Measurements from ENCODE around the gene CFAP77.

Gene CFAP77

GRCh38 chr9:132605387-132605786 is 195.4 kb downstream of the CFAP77 start:
- H3K4me3 ChIP-seq (ENCODE audit: insufficient read depth, low read length, poor library complexity, severe bottlenecking): no peak overlapping the region
- H3K27ac ChIP-seq (ENCODE audit: low read depth, low read length): no peak overlapping the region
- TF ChIP-seq CTCF (IDR thresholded peaks at IDR 0.05; ENCODE audit: insufficient read depth, low read length, poor library complexity, severe bottlenecking) (no peak), EZH2phosphoT487 (conservative IDR thresholded peaks at IDR 0.05; ENCODE audit: low read length) (no peak)
- H3K27me3 ChIP-seq (ENCODE audit: low read length): no peaks in the 10 kb centered on the region
- H3K9me3 ChIP-seq (ENCODE audit: insufficient read depth, low read length): no peaks in the 10 kb centered on the region
- H3K9me2 ChIP-seq (replicated peaks; ENCODE audit: insufficient read depth, low read length): no peaks in the 10 kb centered on the region
- no peaks in the 10 kb centered on the region for H3K79me2 ChIP-seq (ENCODE audit: insufficient read depth, low read length)
- no peak overlapping the region for H3K4me2 ChIP-seq (ENCODE audit: low read depth, low read length, poor library complexity, severe bottlenecking)
- no peaks in the 10 kb centered on the region for H3K36me3 ChIP-seq (ENCODE audit: low read length)
- no peak overlapping the region for H2AFZ ChIP-seq (ENCODE audit: low read depth, low read length, severe bottlenecking)
- H3K9ac ChIP-seq (ENCODE audit: low read length): no peak overlapping the region
- H4K20me1 ChIP-seq (ENCODE audit: low read depth, low read length): no peaks in the 10 kb centered on the region
- H3F3A ChIP-seq (ENCODE audit: insufficient read depth): no peaks in the 10 kb centered on the region

- H3K36me3 ChIP-seq (ENCODE audit: low read length): no peaks in the 10 kb centered on the region
- no peak overlapping the region for H3K9ac ChIP-seq (ENCODE audit: low read length)
- H3K4me2 ChIP-seq (ENCODE audit: low read depth, low read length, poor library complexity, severe bottlenecking): no peak overlapping the region
- H3K9me3 ChIP-seq (ENCODE audit: insufficient read depth, low read length): no peaks in the 10 kb centered on the region
- no peaks in the 10 kb centered on the region for H3K9me2 ChIP-seq (replicated peaks; ENCODE audit: insufficient read depth, low read length)
- no peaks in the 10 kb centered on the region for H4K20me1 ChIP-seq (ENCODE audit: low read depth, low read length)
- H3K4me3 ChIP-seq (ENCODE audit: insufficient read depth, low read length, poor library complexity, severe bottlenecking): no peak overlapping the region
- TF ChIP-seq EZH2phosphoT487 (conservative IDR thresholded peaks at IDR 0.05; ENCODE audit: low read length): no peak
- no peak for TF ChIP-seq CTCF (IDR thresholded peaks at IDR 0.05; ENCODE audit: insufficient read depth, low read length, poor library complexity, severe bottlenecking)
- H3K27me3 ChIP-seq (ENCODE audit: low read length): no peaks in the 10 kb centered on the region
- H3K27ac ChIP-seq (ENCODE audit: low read depth, low read length): no peak overlapping the region
- no peaks in the 10 kb centered on the region for H3F3A ChIP-seq (ENCODE audit: insufficient read depth)
- no peak overlapping the region for H2AFZ ChIP-seq (ENCODE audit: low read depth, low read length, severe bottlenecking)
- H3K79me2 ChIP-seq (ENCODE audit: insufficient read depth, low read length): no peaks in the 10 kb centered on the region
Observed at GRCh38 chr9:132606066-132606465, 196.1 kb downstream of the CFAP77 start.

GRCh38 chr9:132609184-132609583 is 199.2 kb downstream of the CFAP77 start:
- Histone ChIP-seq H3F3A (ENCODE audit: insufficient read depth) (no peaks in the 10 kb centered on the region), H3K4me2 (ENCODE audit: low read depth, low read length, poor library complexity, severe bottlenecking) (no peak overlapping the region), H3K36me3 (ENCODE audit: low read length) (no peaks in the 10 kb centered on the region), H3K79me2 (ENCODE audit: insufficient read depth, low read length) (no peaks in the 10 kb centered on the region), H3K27me3 (ENCODE audit: low read length) (no peaks in the 10 kb centered on the region), H2AFZ (ENCODE audit: low read depth, low read length, severe bottlenecking) (no peak overlapping the region), H4K20me1 (ENCODE audit: low read depth, low read length) (no peaks in the 10 kb centered on the region), H3K9me3 (ENCODE audit: insufficient read depth, low read length) (no peaks in the 10 kb centered on the region), H3K9ac (ENCODE audit: low read length) (no peak overlapping the region), H3K27ac (ENCODE audit: low read depth, low read length) (no peak overlapping the region), H3K9me2 (replicated peaks; ENCODE audit: insufficient read depth, low read length) (no peaks in the 10 kb centered on the region), H3K4me3 (ENCODE audit: insufficient read depth, low read length, poor library complexity, severe bottlenecking) (no peak overlapping the region)
- TF ChIP-seq EZH2phosphoT487 (conservative IDR thresholded peaks at IDR 0.05; ENCODE audit: low read length) (no peak), CTCF (IDR thresholded peaks at IDR 0.05; ENCODE audit: insufficient read depth, low read length, poor library complexity, severe bottlenecking) (no peak)

Measured in SU-DHL-6 (cell line).